A172 (cell line): Measurements from ENCODE around the gene HPCAL1. TPM values are rescaled to one million over a fixed set of nuclear protein-coding genes. Genes with fewer than 3 reads are reported as not detected.
"Not testable (repeated sequence)": the region's sequence is repeated elsewhere in the genome, so short reads cannot be mapped to it uniquely, and the experiment has no call there.

Source experiments
- DNase-seq: peaks from one replicate; pipeline ENCODE4 v3.0.0-alpha.2; 2015; ENCODE audit warnings: low spot score
- total RNA-seq: library from RNA; depleted of rRNA; stranded (reverse); fragments of >200 nt; shearing (Covaris generic); gene quantifications from 2 replicates; pipeline ENCODE4 v1.2.3, GENCODE V29; 2014; rRNA removed

HPCAL1 gene
- total RNA-seq = 101 and 102 TPM in 2 replicates

DNA sequence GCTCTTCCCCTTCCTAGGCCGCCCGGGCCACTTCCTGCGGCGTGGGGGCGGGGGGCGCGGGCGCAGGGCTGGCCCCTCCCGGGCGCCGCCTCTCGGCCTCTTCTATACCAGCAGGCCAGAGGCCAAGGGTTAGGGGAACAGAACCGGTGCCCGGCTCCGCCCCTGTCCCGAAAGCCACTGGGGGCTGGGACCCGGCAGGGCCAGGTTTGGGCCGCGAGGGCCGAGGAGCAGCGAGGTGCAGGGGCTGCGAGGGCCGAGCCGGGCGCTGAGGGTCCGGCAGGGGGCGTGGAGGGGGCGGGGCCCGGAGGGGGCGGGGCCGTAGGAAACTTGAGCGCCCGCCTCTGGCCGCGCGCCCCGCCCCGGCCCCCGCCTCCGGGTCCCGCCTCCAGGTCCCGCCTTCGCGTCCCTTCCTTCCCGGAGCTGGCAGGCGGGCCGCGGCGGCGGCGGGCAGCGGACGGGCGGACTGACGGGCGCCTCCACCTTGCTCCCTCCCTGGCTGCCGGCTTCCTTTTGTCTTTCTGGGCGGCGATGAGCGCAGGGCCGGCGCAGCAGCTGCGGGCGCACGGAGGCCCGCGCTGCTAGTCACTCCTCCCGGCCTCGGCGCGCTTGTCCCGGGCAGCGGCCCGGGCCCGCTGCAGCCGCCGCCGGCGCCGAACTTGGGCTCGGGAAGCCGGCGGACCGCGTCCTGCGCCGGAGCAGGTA lies at the start of gene HPCAL1:
Gene HPCAL1, plus strand, starts transcription at position 426 of the 702 bp plus-strand sequence. CDS start 116,854 bp downstream, outside the sequence.
- peak; percentile 61 for DNase-seq

DNA sequence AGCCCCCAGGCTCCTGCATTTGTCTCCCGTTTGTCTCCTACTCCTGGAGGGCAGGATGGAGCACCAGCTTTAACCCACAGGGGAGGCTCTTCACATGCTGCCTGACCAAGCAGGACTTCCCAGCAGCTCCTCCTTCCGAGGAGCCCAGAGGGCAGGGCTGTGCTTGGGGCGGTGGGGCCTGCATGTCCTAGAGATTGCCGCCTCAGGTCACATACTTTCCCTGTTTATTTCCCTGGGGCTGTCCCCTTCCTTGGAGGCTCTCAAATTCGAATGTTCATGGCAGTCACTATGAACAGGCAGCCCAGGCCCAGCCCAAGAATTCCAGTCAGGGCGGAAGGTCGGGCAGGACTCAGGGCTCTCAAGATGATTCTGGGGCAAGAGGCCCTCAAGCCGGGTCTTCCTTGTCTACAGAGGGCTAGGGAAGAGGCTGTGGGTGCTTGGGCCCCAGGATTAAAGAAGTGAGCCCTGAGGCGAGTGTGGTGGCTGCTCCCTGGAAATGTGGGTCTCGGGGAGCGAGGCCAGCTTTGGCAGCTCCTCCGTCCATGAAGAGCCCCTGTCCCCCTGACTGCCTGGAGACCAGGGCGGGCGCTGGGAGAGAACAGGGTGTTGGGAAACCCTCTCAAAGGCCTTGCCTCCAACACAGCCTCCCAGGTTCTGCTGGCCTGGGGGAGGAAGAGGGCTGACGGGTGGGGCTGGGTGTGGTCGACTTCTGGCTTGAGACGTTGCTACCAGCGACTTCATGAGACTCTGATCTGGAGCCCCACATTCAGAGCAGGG lies 48.9 kb upstream of the HPCAL1 start:
- DNase-seq = peak; percentile 17

DNA sequence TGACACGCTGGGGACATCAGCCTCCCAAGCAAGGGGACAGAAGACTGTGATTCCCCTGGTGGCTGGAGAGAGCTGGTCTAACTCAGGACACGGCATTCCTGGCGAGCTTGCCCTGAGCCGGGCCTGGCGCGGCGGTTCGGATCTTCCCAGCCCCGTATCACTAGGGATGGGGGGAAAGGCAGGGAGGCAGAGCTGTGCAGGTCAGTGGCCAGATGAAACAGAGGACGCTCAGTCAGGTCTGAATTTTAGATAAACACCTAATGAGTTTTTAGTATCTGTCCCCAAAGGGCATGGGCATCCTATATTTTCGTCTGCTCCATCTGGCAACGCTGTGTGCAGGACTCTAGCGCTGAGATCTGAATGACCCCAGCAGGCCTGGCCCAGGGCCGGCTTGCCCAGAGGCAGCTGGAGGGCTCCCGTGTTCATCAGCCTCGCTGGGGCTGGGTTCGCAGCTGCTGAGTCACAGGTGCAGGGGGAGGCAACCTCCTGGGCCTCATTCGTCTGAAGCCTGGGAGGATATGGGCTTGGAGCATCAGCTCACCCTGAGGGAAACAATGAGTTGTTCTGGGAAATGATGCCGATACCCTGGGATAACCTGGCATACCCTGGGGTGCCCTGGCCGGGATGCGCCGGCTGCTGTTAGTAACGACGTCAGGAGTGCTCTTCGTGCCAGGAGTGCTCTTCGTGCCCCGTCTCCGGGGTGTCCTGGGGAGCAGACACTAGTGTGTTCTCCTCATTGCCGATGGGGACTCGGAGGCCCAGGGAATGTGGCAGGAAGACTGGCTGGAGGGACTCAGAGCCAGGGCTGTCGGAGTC lies 48.1 kb upstream of the HPCAL1 start:
- peak; percentile 87 for DNase-seq

DNA sequence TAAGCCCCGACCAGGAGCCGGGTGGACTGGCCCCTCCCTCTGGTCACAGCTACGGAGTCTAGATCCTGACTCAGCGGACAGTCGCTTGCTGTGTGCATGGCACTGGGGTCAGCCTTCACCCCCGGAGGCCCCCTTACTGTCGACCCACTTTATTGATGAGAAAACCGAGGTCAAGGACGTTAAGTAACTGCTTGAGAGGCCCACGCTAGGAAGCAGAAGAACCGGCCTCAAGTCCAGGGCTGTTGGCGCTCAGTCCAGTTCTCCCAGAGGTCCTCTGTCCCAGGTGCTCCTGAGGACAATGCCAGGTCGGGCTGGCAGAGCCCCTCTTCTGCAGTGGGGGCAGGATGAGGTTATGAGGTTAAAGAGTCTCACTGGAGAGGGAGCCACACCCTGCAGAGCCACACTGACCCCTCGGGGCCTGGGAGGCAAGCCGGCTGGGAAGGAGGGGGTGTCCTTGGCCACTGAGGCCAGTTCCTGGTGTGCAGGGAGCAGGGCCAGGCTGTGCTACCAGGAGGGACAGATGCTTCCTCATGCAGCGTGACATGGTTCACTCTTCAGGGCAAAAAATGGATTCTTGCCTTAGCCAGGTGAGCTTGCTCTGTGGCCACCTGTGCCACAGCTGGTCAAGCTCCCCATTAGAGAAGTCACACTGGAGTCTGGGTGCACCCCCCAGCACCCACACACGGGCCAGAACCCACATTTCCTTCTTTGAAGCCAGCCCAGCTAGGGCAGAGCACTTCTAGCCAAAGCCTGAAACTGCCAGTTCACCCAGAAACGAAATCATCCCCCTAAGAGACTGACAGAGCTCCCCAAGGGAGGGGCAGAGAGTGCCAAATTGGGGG lies 47.3 kb upstream of the HPCAL1 start:
- no peak for DNase-seq

DNA sequence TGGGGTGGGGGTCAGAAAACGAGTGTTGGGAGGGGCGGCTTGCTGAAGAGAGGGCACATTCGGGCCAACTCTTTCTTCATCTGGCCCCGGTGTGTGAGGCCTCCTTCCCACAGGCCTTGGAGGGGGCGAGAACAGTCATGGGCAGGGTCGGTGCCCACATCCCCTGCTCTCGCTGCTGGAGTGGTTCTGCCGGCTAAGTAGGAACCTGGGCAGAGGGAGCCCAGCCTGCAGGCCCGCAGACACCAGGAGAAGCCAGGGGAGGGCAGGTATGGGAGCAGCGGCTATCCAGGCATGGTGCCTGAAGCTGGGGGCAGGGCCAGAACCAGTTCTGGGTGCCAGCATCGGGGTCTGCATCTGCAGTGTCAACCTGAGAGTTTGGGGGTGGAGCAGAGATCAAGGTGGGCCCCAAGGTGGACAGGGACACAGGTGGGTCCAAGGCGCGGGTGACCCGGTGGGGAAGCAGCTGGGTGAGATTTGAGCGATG lies 46.6 kb upstream of the HPCAL1 start:
- DNase-seq = no peak

DNA sequence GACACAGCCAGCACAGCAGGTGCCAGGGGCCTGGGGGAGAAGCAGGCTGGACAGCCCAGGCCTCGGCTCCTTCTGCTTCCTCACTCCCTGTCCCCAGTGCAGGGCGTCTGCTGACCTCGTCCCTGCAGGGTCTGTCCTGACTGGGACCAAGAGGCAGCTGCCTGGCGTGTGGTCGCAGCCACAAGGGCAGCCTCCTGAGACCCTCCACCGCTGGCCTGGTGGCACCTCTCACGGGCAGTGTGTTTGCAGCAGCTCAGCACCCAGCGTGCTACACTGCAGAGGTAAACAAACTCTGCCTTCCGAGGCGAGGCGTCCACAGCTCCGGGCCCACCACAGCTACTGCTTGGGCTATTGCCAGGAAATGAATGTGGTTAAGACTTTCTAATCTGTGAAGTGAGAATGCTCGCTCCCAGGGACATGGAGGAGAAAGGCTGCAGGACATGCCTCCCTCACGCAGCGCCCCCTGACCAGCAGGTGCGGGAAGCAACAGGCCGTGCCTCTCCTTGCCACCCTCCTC lies 46.1 kb upstream of the HPCAL1 start:
- no peak for DNase-seq

DNA sequence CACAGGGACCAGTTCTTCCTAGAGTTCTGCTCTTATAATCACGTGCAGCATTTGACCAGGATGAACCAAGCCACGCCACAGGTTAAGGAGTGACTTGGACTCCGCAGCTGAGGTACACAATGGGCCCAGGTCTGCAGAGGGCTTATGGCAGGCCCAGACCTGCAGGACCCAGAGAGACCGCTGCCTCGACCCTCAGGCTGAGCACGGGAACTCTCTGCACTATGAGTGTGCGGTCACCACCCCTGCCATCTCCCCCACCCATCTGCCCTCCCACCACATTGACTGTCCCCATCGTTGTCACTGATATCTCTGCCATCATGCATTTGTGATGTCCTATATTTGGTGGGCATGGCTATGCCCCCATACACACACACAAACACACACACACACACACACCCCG lies 45.7 kb upstream of the HPCAL1 start:
- no peak for DNase-seq

DNA sequence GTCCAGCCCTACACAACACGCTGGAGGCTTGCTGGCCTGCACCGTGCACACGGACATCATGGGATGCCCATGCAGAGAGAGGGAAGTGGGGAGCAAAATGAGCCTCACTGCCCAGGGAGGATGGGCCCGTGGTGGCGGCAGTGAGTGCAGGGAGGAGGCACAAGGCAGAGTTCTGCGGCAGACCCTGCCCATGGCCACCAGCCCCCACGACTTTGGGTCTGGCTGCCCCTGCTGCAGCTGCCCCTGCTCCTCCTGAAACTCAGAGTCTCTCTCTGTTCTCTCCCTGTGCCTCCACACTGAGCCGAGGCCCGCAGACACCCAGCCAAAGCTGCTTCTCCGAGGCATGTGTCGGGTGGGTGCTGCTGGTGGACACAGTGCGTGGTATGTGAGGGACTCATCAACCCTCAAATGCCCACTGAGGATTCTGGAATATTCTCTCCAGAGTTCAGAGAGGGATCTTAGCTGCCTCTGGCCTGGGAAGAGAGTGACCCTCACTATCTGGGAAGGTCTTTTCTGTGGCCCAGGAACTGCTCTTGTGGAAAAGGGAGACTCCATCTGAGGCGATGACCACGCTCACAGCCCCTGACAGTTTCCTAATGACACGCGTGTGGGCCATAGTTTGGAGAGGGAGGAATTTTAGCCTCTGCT lies 45.1 kb upstream of the HPCAL1 start:
- DNase-seq = no peak

DNA sequence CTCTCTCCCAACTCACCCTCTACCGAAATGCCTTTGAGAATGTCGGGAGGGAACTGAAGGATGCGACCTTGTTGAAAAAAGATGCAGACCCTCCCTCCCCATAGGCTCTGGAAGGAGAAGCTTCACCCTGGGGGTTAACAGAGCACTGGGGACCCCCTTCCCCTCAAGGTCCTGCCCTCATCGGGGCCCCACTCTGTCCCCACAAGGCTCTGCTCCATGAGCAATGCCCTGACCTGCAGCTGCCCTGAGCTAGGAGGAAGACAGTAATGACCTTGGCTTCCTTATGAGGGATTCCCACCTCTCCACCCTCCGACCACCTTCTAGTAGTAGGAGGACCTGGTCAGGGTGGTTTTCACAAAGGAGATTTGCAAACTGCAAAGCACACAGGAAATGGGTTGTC lies 44.4 kb upstream of the HPCAL1 start:
- DNase-seq = no peak

DNA sequence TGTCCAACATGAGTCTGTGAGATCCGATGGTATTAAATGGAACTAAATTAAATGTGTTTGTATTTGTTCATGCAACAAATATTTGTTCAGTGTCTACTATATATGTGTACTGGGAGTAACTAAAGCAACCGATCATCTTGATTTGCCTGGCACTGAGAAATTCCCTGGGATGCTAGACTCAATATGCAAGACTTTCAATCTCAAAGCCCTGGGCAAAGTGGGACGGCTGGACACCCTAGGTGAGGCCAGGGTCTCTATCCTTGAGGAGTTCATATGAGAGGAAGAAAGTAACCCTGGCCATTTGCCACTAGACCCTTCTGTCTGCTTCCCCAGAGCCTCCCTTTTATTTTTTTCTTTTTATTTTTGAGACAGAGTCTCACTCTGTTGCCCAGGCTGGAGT lies 44.0 kb upstream of the HPCAL1 start:
- no peak for DNase-seq

DNA sequence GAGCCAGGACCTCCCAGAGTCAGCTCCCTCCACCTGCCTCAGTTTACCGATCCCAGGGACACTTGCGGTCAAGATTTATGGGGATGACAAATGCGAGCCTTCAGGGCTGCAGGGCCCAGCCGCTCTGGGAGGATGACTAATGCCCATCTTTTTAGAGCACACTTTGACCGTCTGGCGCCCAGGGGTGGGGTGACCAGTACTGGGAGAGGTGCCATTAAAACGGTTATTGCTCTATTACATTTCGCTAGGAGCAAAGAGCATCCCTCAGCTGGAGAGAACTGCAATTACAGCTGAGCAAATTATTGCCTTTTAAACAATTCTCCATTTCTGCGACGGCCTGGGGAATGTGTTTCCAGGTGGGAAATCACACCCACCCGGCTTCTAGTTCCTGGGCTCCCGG lies 42.6 kb upstream of the HPCAL1 start:
- DNase-seq = peak; percentile 95

DNA sequence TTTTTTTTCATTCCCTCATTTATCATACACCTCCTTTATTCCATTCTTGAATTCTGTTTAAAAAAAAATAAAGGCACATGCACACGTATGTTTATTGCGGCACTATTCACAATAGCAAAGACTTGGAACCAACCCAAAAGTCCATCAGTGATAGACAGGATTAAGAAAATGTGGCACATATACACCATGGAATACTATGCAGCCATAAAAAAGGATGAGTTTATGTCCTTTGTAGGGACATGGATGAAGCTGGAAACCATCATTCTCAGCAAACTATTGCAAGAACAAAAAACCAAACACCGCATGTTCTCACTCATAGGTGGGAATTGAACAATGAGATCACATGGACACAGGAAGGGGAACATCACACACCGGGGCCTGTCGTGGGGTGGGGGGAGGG lies 39.2 kb upstream of the HPCAL1 start:
- DNase-seq = not testable (repeated sequence)

DNA sequence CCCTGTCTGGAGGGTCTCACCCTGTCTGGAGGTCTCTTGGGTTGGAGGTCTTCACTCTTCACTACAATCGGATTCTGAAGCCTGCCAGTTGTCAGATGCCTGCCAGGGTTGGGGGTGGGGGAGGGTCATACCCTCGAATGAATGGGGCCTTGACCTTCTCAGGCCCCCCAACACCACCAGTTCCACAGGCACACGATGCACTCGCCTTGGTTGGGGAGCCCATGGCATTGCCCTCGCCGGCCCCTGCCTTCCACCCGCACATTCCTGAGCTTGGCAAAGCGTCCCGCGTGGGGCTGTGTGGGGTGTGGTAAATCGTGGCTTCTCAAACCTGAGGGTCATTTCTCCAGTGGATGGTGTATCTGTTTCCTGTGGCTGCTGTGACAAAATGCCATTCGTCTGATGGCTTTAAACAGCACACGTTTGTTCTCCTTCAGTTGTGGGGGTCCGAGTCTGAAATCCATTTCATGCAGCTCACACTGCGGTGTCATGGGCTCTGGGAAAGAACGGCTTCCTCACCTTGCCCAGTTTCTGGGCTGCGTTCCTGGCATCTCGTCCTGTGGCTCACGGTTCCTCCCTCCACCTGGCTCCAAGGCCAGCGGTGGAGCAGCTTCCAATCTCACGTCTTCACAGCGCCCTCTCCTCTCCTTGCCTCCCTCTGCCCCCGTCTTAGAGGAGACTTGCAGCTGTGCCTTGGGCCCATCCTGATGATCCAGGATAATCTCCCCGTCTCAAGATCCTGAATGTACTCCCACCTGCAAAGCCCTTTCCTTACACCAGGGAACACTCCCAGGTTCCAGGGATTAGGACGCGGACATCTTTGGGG lies 38.0 kb upstream of the HPCAL1 start:
- no peak for DNase-seq

DNA sequence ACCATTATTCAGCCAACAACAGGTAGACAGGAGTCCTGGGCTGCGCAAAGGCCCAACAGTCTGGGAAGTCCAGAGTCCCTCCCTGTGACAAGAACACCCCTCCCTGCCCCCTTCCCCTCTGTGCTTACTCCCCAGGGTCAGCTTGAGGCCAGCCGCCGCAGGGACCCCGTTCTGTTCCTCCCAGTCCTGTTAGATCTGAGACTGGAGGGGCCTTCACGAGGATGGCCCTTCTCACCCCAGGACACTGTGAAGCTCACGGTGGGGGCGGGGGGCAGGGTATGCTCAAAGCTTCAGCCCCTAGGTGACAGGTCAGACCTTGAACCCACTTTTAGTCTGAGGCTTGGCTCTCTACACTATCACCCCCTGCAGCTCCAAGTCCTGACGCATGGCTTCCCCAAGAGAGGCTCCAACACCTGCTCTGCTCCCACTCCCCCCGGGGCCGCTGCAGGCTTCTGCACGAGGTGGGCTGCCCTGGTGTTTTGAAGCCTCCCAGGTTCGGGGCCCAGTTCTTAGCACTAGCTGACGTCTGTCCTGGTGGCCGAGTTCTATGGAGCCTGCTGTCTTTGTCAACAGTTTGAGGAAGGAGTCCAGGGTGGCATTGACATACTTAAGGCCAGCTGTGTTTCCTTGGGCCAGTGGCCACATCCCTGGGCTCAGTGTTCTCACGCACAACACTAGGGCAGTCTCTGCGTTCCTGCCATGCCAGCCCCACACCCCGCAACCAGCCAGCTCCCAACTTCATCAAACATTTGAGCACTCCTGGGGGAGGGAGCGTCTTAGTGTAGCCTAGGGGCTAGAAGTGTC lies 37.2 kb upstream of the HPCAL1 start:
- no peak for DNase-seq

DNA sequence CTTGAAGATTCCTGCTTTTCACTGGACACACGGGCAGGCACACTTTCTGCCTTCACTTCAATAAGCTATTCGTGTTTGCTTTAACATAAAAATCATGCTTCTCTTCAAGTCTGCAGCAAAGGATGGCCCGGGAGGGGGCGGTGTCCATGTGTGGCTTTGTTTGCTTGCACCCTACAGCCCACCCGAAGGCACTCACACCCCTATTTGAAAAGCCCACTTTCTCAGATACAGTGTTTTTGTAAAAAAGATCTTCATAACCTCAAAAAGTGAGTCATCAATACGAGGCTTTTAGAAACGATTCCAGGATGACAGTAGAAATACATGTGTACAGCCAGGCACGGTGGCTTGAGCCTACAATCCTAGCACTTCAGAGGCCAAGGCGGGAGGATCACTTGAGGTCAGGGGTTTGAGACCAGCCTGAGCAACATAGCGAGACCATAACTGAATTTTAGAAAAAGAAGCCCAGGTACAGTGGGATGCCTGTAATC lies 36.5 kb upstream of the HPCAL1 start:
- peak; percentile 37 for DNase-seq

DNA sequence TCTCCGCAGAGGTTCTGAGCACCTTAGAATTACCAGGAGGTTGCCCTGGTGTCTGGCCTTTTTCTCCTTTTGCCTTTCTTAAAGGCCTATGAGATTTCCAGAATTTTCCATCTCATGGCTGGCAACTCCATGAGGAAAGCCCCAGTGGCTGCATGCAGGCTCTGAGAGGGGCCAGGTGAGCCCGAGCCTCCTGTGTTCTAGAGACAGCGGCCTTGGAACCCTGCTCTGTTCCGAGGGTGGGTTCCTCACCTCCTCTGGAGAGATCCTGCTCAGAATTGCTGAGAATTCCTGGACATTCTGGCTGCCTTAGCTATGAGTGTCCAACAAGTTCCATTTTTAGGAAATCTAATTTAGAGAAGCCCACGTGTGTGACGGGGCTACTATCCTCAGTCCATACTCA lies 35.7 kb upstream of the HPCAL1 start:
- no peak for DNase-seq

DNA sequence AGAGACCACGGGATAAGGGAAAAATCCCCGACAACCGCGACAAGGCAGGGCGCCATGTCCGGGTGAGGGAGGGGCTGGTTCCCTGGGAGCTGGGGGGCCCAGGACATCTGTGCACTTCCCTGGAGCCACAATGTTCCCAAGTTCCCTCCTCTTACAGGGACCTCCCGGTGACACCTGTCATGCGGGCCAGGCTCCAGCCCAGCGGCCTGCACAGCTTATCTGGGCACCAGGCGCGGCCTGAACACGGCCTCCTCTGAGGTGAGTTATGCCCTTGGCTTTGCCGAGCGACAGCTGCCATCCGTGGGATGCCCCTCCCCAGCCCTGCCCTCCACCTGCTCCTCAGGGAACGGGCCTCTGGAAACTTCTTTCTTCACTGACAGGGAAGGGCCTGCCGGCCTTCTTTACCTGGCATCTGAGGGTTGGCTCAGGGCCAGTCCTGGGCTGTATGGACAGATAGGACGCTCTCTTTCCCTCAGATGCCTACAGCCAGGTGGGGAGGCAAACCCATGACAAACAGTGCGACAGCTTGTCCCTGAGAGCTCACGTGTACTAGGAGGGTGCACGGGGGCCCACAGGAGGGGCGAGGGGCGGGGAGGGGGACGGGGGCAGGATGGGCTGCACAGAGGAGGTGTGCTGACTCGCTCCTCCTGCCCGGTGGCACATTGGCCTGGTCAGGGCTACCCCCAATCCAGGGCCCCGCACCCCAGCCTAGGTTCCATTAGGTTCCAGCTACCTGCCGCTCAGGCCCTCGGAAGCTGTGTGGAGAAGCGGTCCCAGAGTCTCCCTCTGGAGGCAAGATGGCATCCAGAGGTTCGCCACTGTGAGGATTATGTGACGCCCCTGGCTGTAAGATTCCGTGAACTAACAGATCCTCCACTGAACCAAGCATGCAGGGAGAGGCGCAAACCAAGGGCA lies 34.9 kb upstream of the HPCAL1 start:
- no peak for DNase-seq

DNA sequence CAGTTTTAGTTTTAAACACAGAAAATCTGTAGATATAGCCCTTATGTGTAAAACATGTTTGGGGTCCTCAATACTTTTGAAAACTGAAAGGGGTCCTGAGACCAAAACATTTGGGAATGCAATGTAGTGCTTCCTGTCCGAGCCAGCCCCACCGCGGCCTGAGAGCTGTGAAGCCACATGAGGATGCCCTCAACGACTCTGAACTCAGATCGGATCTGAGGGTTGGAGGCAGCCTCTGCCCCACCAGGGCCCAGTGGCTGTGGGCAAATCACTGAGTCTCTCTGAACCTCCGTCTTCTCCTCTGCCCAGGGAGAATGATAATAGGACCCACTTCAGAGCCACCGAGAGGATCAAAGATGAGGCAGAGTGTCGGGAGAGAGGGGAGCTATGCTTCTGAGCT lies 33.4 kb upstream of the HPCAL1 start:
- no peak for DNase-seq
